H1 (cell line): ENCODE data around the gene ENKUR.

ENCODE experiments used
- CHD2 ChIP-seq: IDR thresholded peaks from 2 replicates; pipeline ENCODE4 v1.6.1; 2012; ENCODE audit warnings: low read length, improper control_type of control experiment
- CTCF ChIP-seq, 3 experiments: IDR thresholded peaks; 1 replicate in 2 of 3; 2 replicates in 1 of 3; pipeline versions ENCODE4 v1.5.1 to v1.6.1; 2011; ENCODE audit warnings: low read length in 3 of 3, mild to moderate bottlenecking in 3 of 3, inconsistent platforms in 2 of 3, low read depth in 1 of 3, moderate library complexity in 1 of 3; ENCODE audit not compliant: insufficient read depth in 1 of 3; ENCODE audit errors: control extremely low read depth in 1 of 3
- EZH2 ChIP-seq: fragments of 200-600 bp; sonication (generic); IDR thresholded peaks from 2 replicates; pipeline ENCODE4 v1.7.1; 2012; ENCODE audit warnings: low read depth, mild to moderate bottlenecking, moderate library complexity, low read length, inconsistent platforms; ENCODE audit not compliant: severe bottlenecking
- MAFK ChIP-seq: IDR thresholded peaks from 2 replicates; pipeline ENCODE4 v1.6.1; 2012; ENCODE audit warnings: low read depth, mild to moderate bottlenecking, improper control_type of control experiment, low read length
- POLR2AphosphoS5 ChIP-seq: IDR thresholded peaks from 2 replicates; pipeline ENCODE4 v1.6.1; 2011; ENCODE audit warnings: low read depth, low read length
- SIN3A ChIP-seq, 2 experiments: IDR thresholded peaks in 1 of 2; conservative IDR thresholded peaks in 1 of 2; 2 replicates each; pipeline ENCODE4 v1.6.1; 2011 to 2012; ENCODE audit warnings: low read length in 2 of 2, improper control_type of control experiment in 1 of 2, low read depth in 1 of 2, mild to moderate bottlenecking in 1 of 2
- TBP ChIP-seq: IDR thresholded peaks from 2 replicates; pipeline ENCODE4 v1.6.1; 2011; ENCODE audit warnings: low read depth, low read length, improper control_type of control experiment

GRCh38 chr10:24947304-24948097 is 68.5 kb downstream of the ENKUR start:
- TF ChIP-seq TBP (no peak), POLR2AphosphoS5 (no peak), EZH2 (no peak), CTCF (IDR thresholded peaks at IDR 0.05; ENCODE audit: control extremely low read depth in 1 of 3, insufficient read depth in 1 of 3, low read depth in 1 of 3, low read length in 3 of 3) (no peak), SIN3A (conservative IDR thresholded peaks at IDR 0.05 in 1 of 2, IDR thresholded peaks at IDR 0.05 in 1 of 2; ENCODE audit: low read depth in 1 of 2, low read length in 2 of 2) (no peak), MAFK (no peak), CHD2 (no peak)
